SU-DHL-6 (cell line): ENCODE data around the gene LAYN.

Experiments used
- EZH2phosphoT487 ChIP-seq: fragments of 200-600 bp; sonication (generic), shearing (Covaris generic); conservative IDR thresholded peaks from 2 replicates; pipeline ENCODE4 v1.6.1; 2018; ENCODE audit warnings: mild to moderate bottlenecking, antibody characterized with exemption, low read length, moderate library complexity, mixed read lengths
- TF ChIP-seq, protein P1 (sequence below): fragments of 200-600 bp; sonication (generic); IDR thresholded peaks from one replicate; pipeline ENCODE4 v1.5.1; 2017; ENCODE audit warnings: antibody characterized with exemption, mild to moderate bottlenecking, low read length, moderate library complexity; ENCODE audit not compliant: insufficient read depth, poor library complexity, severe bottlenecking

DNA sequence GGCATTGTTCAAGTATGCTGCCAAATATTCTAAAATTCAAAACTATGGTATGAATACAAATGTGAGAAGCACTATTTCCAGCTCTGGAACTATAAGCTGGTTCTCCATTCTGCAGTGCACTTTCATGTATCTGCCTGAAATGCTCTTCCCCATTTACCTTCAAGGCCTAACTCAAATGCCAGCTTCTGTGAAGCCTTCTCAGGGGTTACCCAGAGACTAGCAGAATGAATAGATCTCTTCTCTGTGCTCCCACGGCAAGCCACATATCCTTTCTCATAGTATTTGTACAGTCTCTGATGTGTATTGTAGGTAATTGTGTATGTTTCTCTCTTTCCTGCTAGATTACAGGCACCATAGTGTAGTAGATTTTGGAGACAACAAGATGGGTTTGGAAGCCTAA, 21.9 kb upstream of the LAYN start:
- TF ChIP-seq, protein P1, sequence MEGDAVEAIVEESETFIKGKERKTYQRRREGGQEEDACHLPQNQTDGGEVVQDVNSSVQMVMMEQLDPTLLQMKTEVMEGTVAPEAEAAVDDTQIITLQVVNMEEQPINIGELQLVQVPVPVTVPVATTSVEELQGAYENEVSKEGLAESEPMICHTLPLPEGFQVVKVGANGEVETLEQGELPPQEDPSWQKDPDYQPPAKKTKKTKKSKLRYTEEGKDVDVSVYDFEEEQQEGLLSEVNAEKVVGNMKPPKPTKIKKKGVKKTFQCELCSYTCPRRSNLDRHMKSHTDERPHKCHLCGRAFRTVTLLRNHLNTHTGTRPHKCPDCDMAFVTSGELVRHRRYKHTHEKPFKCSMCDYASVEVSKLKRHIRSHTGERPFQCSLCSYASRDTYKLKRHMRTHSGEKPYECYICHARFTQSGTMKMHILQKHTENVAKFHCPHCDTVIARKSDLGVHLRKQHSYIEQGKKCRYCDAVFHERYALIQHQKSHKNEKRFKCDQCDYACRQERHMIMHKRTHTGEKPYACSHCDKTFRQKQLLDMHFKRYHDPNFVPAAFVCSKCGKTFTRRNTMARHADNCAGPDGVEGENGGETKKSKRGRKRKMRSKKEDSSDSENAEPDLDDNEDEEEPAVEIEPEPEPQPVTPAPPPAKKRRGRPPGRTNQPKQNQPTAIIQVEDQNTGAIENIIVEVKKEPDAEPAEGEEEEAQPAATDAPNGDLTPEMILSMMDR, result no peak
- no peak for TF ChIP-seq EZH2phosphoT487
